GM18508 (cell line): Measurements from ENCODE around the gene TFDP1.
"Not testable (repeated sequence)": the region's sequence is repeated elsewhere in the genome, so short reads cannot be mapped to it uniquely, and the experiment has no call there.

Source experiments
- ATAC-seq: cut with Tn5 transposase; IDR thresholded peaks from one replicate; pipeline ENCODE4 v1.9.1; 2021; ENCODE audit warnings: moderate number of reproducible peaks; ENCODE audit not compliant: insufficient read depth, unreplicated experiment

TFDP1 gene

DNA sequence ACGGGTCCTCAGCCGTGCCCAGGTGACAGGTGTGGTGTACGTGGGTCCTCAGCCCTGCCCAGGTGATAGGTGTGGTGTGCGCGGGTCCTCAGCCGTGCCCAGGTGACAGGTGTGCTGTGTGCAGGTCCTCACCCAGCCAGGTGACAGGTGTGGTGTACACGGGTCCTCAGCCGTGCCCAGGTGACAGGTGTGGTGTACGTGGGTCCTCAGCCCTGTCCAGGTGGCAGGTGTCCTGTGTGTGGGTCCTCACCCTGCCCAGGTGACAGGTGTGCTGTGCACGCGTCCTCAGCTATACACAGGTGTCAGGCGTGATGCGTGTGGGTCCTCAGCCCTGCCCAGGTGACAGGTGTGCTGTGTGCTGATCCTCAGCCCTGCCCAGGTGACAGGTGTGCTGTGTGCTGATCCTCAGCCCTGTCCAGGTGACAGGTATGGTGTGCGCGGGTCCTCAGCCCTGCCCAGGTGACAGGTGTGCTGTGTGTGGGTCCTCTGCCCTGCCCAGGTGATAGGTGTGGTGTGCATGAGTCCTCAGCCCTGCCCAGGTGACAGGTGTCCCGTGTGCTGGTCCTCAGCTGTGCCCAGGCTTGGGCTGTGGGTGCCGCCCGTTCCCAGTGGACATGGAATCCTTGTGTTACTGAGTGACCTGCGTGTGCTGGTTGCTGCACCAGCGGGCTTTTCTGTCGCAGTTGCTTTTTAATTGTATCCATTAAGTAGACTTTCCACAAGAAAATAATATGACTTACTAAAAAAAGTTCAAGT is 9.7 kb downstream of the TFDP1 start:
- ATAC-seq, result not testable (repeated sequence)

GRCh38 chr13:113595131-113595530 is 10.6 kb downstream of the TFDP1 start:
- ATAC-seq, result no peak

- no peak for ATAC-seq
These were observed 12.0 kb downstream of the TFDP1 start for GRCh38 chr13:113596321-113597200.

GRCh38 chr13:113597391-113598080 is 13.0 kb downstream of the TFDP1 start:
- ATAC-seq, result no peak

DNA sequence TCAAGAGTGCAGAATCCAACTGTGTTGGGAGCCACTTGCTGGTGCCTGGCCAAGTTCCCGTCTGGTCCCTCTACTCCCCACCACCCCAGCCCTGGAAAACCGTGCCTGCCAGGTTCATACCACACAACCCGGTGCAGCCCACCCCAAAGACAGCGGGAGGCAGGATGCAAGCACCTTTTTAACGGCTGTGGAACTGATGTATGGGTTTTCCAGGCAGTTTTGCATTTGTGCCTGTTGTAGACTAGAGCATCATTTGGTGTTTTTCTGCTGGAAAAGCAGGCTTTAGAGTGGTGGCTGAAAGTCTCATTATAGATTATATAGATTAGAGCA is 13.5 kb downstream of the TFDP1 start:
- no peak for ATAC-seq

GRCh38 chr13:113598481-113598880 is 13.9 kb downstream of the TFDP1 start:
- ATAC-seq, result no peak

- ATAC-seq, result no peak
These were observed 14.8 kb downstream of the TFDP1 start for GRCh38 chr13:113599391-113599790.

DNA sequence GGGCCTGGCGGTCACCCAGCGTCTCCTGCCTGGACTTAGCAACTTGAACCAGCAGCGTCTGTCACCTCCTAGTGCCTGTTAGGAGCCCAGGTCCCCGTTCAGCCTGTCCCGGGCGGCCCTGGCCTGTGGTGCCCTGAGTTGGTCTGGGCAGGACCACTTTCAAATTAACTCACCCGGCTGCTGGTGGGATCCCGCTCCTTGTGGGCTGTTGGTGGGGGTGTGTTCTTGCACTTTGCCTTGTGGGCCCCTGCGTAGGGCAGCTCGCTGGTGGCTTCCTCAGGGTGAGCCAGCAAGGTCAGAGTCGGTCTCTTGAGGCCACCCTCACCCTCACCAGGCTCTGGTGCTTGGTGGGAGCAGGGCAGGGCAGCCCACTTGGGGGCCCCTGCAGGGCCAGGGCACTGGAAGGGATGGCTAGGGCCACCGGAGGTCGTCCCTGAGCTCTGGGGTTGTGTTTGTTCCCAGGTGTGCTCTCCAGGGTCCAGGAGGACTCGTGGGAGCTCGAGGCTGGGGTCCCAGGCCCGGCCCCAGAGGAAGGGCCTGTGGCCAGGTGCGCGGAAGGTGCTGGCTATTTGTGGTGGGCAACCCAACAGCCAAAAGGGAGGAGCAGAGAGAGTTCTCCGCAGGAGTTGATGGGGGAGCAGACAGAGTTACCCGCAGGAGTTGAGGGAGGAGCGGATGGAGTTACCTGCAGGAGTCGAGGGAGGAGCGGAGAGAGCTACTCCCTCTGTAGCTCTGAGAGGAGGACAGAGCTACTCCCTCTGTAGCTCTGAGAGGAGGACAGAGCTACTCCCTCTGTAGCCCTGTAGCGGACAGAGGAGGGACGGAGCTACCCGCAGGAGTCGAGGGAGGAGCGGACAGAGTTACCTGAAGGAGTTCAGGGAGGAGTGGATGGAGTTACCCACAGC is 16.9 kb downstream of the TFDP1 start:
- ATAC-seq, result no peak

DNA sequence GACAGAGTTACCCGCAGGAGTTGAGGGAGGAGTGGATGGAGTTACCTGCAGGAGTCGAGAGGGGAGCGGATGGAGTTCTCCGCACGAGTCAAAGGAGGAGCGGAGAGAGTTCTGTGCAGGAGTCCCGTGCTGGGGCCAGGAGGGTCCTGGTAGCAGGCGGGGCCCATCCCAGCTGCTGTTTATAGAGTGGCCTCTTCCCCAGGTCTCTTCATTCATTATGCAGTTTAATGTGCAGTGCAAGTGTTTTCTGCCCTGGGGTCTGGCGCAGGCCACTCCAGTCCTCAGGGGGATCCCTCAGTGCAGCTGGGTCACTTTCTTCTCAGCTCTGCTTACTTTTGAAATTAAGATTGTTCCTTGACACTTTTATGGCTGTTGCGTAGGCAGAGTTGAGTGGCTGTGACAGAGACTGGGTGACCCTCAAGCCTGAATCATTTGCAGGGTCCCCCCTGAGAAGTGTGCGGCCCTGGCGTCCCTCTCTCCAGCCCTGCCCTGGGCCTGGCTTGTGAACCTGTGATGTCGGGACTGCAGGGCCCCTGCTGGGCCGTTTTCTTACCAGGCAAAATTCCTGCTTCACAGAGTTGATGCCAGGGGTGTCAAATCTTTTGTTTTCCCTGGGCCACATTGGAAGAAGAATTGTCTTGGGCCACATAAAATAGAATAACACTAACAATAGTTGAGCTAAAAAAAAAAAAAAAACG is 17.9 kb downstream of the TFDP1 start:
- ATAC-seq, result no peak

GRCh38 chr13:113603116-113603710 is 18.7 kb downstream of the TFDP1 start:
- ATAC-seq, result no peak

DNA sequence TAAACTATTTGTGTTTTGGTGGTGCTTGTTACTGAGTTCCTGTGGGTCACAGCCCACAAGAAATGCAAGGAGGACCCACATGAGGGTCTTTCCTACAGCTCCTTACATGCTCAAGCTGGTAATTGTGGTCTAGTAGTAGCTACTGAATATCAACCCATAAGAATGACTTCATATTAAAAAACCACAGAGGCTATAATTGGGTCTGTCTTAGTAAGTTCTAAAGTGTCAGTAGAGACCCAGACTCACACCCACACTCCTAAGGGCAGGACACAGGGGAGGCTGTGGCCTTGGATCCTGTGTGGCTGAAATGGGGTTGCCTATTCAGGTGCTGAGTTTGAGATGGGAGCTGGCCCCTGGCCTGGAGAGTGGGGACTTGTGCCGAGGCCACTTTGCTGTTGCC is 19.6 kb downstream of the TFDP1 start:
- ATAC-seq, result no peak

DNA sequence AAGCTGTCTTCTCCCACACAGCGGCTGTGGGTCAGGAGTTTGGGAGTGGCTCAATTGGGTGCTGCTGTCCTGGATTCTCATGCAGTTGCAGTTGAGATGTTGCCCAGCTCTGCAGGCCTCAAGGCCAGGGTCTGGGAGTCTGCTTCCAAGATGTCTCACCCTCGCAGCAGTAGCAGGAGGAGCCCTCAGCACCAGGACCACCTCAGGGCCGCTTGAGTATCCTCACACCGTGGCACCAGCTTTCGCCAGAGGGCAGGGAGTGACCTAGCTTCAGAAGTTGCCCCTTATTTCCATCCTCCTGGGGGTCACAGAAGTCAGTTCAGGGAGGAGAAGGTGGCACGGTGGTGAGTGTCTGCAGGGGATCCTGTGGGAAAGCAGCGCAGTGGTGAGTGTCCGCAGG is 20.9 kb downstream of the TFDP1 start:
- no peak for ATAC-seq

DNA sequence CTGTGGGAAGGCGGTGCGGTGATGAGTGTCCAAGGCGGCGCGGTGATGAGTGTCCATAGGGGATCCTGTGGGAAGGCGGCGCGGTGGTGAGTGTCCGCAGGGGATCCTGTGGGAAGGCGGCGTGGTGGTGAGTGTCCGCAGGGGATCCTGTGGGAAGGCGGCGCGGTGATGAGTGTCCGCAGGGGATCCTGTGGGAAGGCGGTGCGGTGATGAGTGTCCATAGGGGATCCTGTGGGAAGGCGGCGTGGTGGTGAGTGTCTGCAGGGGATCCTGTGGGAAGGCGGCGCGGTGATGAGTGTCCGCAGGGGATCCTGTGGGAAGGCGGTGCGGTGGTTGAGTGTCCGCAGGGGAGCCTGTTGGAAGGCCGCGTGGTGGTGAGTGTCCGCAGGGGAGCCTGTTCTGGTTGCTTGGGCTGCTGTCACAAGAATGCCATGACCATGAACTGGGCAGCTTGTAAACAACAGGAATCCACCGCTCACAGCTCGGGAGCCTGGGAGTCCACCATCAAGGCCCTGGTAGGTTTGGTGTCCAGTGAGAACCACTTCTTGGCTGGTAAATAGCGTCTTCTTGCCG is 21.4 kb downstream of the TFDP1 start:
- ATAC-seq, result no peak

GRCh38 chr13:113607056-113607888 is 22.7 kb downstream of the TFDP1 start:
- no peak for ATAC-seq

- no peak for ATAC-seq
These were observed 23.5 kb downstream of the TFDP1 start for GRCh38 chr13:113607889-113608635.

GRCh38 chr13:113608967-113609533 is 24.5 kb downstream of the TFDP1 start:
- no peak for ATAC-seq

- no peak for ATAC-seq
These were observed 25.1 kb downstream of the TFDP1 start for GRCh38 chr13:113609616-113610015.
